OCI-LY7 (cell line): ENCODE data around the gene MKNK1.

ENCODE experiments used
- EZH2phosphoT487 ChIP-seq: fragments of 200-600 bp; sonication (generic); IDR thresholded peaks from 2 replicates; pipeline ENCODE4 v1.6.1; 2018; ENCODE audit warnings: low read depth, borderline replicate concordance, mild to moderate bottlenecking, mixed run types, antibody characterized with exemption, low read length, moderate library complexity, mixed read lengths
- TF ChIP-seq, protein P1 (sequence below): fragments of 200-600 bp; sonication (generic); conservative IDR thresholded peaks from 2 replicates; pipeline ENCODE4 v1.5.1; 2014; ENCODE audit warnings: mild to moderate bottlenecking, antibody characterized with exemption, low read length, moderate library complexity, mixed read lengths

DNA sequence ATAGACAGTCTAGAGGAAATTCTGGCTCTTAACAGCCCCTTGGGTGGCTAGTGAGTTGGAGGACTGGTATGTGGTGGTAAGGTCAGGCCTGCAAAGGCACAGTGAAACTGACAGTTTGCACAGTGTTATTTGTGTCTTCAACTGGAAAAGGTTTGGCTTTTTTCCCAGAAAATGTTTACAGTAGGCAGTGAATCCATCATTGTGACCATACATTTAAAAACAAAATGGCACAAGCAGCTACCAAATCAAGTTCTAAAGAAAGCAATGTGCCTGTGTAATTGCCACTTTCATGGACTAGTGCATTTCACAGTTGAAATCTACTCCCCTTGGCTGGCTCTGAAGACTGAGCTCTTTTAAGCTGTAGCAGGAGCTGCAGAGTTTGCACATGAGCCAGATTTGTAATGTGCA is 39.3 kb upstream of the MKNK1 start:
- TF ChIP-seq, protein P1, sequence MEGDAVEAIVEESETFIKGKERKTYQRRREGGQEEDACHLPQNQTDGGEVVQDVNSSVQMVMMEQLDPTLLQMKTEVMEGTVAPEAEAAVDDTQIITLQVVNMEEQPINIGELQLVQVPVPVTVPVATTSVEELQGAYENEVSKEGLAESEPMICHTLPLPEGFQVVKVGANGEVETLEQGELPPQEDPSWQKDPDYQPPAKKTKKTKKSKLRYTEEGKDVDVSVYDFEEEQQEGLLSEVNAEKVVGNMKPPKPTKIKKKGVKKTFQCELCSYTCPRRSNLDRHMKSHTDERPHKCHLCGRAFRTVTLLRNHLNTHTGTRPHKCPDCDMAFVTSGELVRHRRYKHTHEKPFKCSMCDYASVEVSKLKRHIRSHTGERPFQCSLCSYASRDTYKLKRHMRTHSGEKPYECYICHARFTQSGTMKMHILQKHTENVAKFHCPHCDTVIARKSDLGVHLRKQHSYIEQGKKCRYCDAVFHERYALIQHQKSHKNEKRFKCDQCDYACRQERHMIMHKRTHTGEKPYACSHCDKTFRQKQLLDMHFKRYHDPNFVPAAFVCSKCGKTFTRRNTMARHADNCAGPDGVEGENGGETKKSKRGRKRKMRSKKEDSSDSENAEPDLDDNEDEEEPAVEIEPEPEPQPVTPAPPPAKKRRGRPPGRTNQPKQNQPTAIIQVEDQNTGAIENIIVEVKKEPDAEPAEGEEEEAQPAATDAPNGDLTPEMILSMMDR, result no peak
- no peak for TF ChIP-seq EZH2phosphoT487
